OCI-LY1 (cell line): Measurements from ENCODE around the gene MEPCE.

Experiments used
- H2AFZ ChIP-seq: fragments of 200-600 bp; sonication (generic), shearing (Covaris generic); 2 replicates; pipeline ENCODE4 v1.6.0; 2014; ENCODE audit warnings: antibody characterized with exemption, mild to moderate bottlenecking, low read length
- H3F3A ChIP-seq: fragments of 200-600 bp; sonication (generic), shearing (Covaris generic); 2 replicates; pipeline ENCODE4 v1.6.0; 2014; ENCODE audit warnings: mild to moderate bottlenecking, antibody characterized with exemption, low read length, moderate library complexity; ENCODE audit not compliant: insufficient read depth
- H3K27ac ChIP-seq: fragments of 200-600 bp; sonication (generic); 2 replicates; pipeline ENCODE4 v1.5.1; 2014; ENCODE audit warnings: low read length, mixed run types, mild to moderate bottlenecking, low read depth; ENCODE audit not compliant: poor library complexity, severe bottlenecking
- H3K27me3 ChIP-seq: fragments of 200-600 bp; sonication (generic); 2 replicates; pipeline ENCODE4 v1.6.0; 2014; ENCODE audit warnings: antibody characterized with exemption, mild to moderate bottlenecking, low read length, moderate library complexity; ENCODE audit not compliant: insufficient read depth
- H3K36me3 ChIP-seq: fragments of 200-600 bp; sonication (generic); 2 replicates; pipeline ENCODE4 v1.6.1; 2014; ENCODE audit warnings: mild to moderate bottlenecking, antibody characterized with exemption, low read length, moderate library complexity, mixed read lengths; ENCODE audit not compliant: insufficient read depth
- H3K4me1 ChIP-seq: fragments of 200-600 bp; sonication (generic); 2 replicates; pipeline ENCODE4 v1.5.1; 2014; ENCODE audit warnings: mild to moderate bottlenecking, low read length, moderate library complexity; ENCODE audit not compliant: insufficient read depth, severe bottlenecking
- H3K4me2 ChIP-seq: fragments of 200-600 bp; sonication (generic), shearing (Covaris generic); 2 replicates; pipeline ENCODE4 v1.6.1; 2014; ENCODE audit warnings: low read length
- H3K4me3 ChIP-seq: fragments of 200-600 bp; sonication (generic); 2 replicates; pipeline ENCODE4 v1.5.1; 2014; ENCODE audit warnings: low read length, low read depth, mild to moderate bottlenecking, mixed read lengths; ENCODE audit not compliant: poor library complexity, severe bottlenecking
- H3K79me2 ChIP-seq: fragments of 200-600 bp; shearing (Covaris generic); 2 replicates; pipeline ENCODE4 v1.6.1; 2016; ENCODE audit warnings: mixed run types, low read length, mixed read lengths; ENCODE audit not compliant: insufficient read depth
- H3K9ac ChIP-seq: fragments of 200-600 bp; sonication (generic), shearing (Covaris generic); 2 replicates; pipeline ENCODE4 v1.6.1; 2014; ENCODE audit warnings: mild to moderate bottlenecking, low read length, mixed read lengths
- H3K9me2 ChIP-seq: fragments of 200-600 bp; sonication (generic), shearing (Covaris generic); 2 replicates; pipeline ENCODE4 v1.6.1; 2014; ENCODE audit warnings: low read depth, mild to moderate bottlenecking, low read length, mixed read lengths
- H3K9me3 ChIP-seq: fragments of 200-600 bp; shearing (Covaris generic); 2 replicates; pipeline ENCODE4 v1.6.1; 2014; ENCODE audit warnings: low read length, mixed read lengths
- H4K20me1 ChIP-seq: fragments of 200-600 bp; sonication (generic), shearing (Covaris generic); 2 replicates; pipeline ENCODE4 v1.6.0; 2016; ENCODE audit warnings: mild to moderate bottlenecking, low read length; ENCODE audit not compliant: insufficient read depth
- CTCF ChIP-seq: fragments of 200-600 bp; sonication (generic), shearing (Covaris generic); IDR thresholded peaks from 2 replicates; pipeline ENCODE4 v1.5.1; 2017; ENCODE audit warnings: mild to moderate bottlenecking, antibody characterized with exemption, low read length, moderate library complexity, mixed read lengths
- EZH2 ChIP-seq: fragments of 200-600 bp; sonication (generic), shearing (Covaris generic); IDR thresholded peaks from 2 replicates; pipeline ENCODE4 v1.8.0; 2017; ENCODE audit warnings: borderline replicate concordance, mixed run types, mild to moderate bottlenecking, antibody characterized with exemption, low read length, moderate library complexity, mixed read lengths

The MEPCE gene

GRCh38 chr7:100465702-100466311, 36.2 kb downstream of the MEPCE start:
- H3K9me2 ChIP-seq: no peaks in the 10 kb centered on the region
- no peak overlapping the region for H3K9ac ChIP-seq
- no peak overlapping the region for H3K4me2 ChIP-seq
- TF ChIP-seq CTCF: peak; percentile 33; the same call in 1 of the 2 replicates
- no peak for TF ChIP-seq EZH2
- peaks cover 8% of the 10 kb centered on the region for H3K36me3 ChIP-seq
- H3K4me1 ChIP-seq: no peaks in the 10 kb centered on the region
- no peak overlapping the region for H3K27ac ChIP-seq
- H3K27me3 ChIP-seq: no peaks in the 10 kb centered on the region
- no peak overlapping the region for H3K4me3 ChIP-seq
- no peaks in the 10 kb centered on the region for H3F3A ChIP-seq
- H4K20me1 ChIP-seq: no peaks in the 10 kb centered on the region
- no peaks in the 10 kb centered on the region for H3K79me2 ChIP-seq
- no peak overlapping the region for H2AFZ ChIP-seq
- no peaks in the 10 kb centered on the region for H3K9me3 ChIP-seq

- no peaks in the 10 kb centered on the region for H3K9me2 ChIP-seq
- no peaks in the 10 kb centered on the region for H3K27me3 ChIP-seq
- no peak overlapping the region for H3K4me2 ChIP-seq
- no peaks in the 10 kb centered on the region for H3K9me3 ChIP-seq
- TF ChIP-seq CTCF (no peak), EZH2 (no peak)
- H3K27ac ChIP-seq: no peak overlapping the region
- no peaks in the 10 kb centered on the region for H3K79me2 ChIP-seq
- H3K36me3 ChIP-seq: peaks cover 11% of the 10 kb centered on the region
- H3F3A ChIP-seq: no peaks in the 10 kb centered on the region
- H4K20me1 ChIP-seq: no peaks in the 10 kb centered on the region
- H3K4me1 ChIP-seq: no peaks in the 10 kb centered on the region
- H2AFZ ChIP-seq: no peak overlapping the region
- no peak overlapping the region for H3K9ac ChIP-seq
- H3K4me3 ChIP-seq: no peak overlapping the region
Observed at GRCh38 chr7:100466653-100467605, 37.3 kb downstream of the MEPCE start.

- peaks cover 16% of the 10 kb centered on the region for H3K36me3 ChIP-seq
- no peak overlapping the region for H3K4me3 ChIP-seq
- no peak overlapping the region for H2AFZ ChIP-seq
- H3K4me2 ChIP-seq: no peak overlapping the region
- no peaks in the 10 kb centered on the region for H3K9me3 ChIP-seq
- H4K20me1 ChIP-seq: no peaks in the 10 kb centered on the region
- no peaks in the 10 kb centered on the region for H3F3A ChIP-seq
- peaks cover 1% of the 10 kb centered on the region for H3K4me1 ChIP-seq
- H3K9ac ChIP-seq: no peak overlapping the region
- H3K27ac ChIP-seq: no peak overlapping the region
- H3K79me2 ChIP-seq: no peaks in the 10 kb centered on the region
- TF ChIP-seq CTCF (no peak), EZH2 (no peak)
- no peaks in the 10 kb centered on the region for H3K9me2 ChIP-seq
- H3K27me3 ChIP-seq: no peaks in the 10 kb centered on the region
Observed at GRCh38 chr7:100467638-100468373, 38.2 kb downstream of the MEPCE start.
